K562 (cell line): Measurements from ENCODE around the gene CERS1. TPM values are rescaled to one million over a fixed set of nuclear protein-coding genes. Genes with fewer than 3 reads are reported as not detected.
A peak's percentile ranks its signal among the peaks of the same experiment; 100 is the strongest.

Experiments
- CEBPZ ChIP-seq: fragments of 150-350 bp; IDR thresholded peaks from 2 replicates; pipeline ENCODE4 v1.6.1; 2014; ENCODE audit warnings: low read depth, mild to moderate bottlenecking, low read length, borderline replicate concordance
- PBX2 ChIP-seq, 2 experiments: IDR thresholded peaks in 1 of 2; conservative IDR thresholded peaks in 1 of 2; 2 replicates each; pipeline ENCODE4 v1.6.1; 2016; ENCODE audit warnings: low read depth in 2 of 2, mild to moderate bottlenecking in 1 of 2, missing compliant biosample characterization in 1 of 2, missing genetic modification characterization in 1 of 2, moderate library complexity in 1 of 2
- RB1 ChIP-seq: fragments of 450-650 bp; IDR thresholded peaks from 2 replicates; pipeline ENCODE4 v1.6.1; 2017; ENCODE audit warnings: low read depth, mild to moderate bottlenecking
- REST ChIP-seq, 2 experiments: fragments of 450-650 bp; formaldehyde crosslinking in 1 of 2; IDR thresholded peaks; 2 replicates each; pipeline versions ENCODE4 v1.4.0 to v1.6.1; 2014 to 2020; ENCODE audit warnings: mild to moderate bottlenecking in 2 of 2, borderline replicate concordance in 1 of 2, low read depth in 1 of 2
- RHOXF2B ChIP-seq: fragments of 250-450 bp; sonication (Bioruptor Pico); conservative IDR thresholded peaks from 2 replicates; pipeline ENCODE4 v1.5.1; 2021
- ZFPM2 ChIP-seq: fragments of 250-450 bp; sonication (Bioruptor Pico); IDR thresholded peaks from 2 replicates; pipeline ENCODE4 v1.5.1; 2022; ENCODE audit warnings: mild to moderate bottlenecking
- ZFX ChIP-seq: sonication (generic); formaldehyde crosslinking; IDR thresholded peaks from 2 replicates; pipeline ENCODE4 v1.8.0; 2022; ENCODE audit warnings: mild to moderate bottlenecking, missing genetic modification reagents, moderate library complexity
- ZNF121 ChIP-seq: sonication (generic); formaldehyde crosslinking; conservative IDR thresholded peaks from 2 replicates; pipeline ENCODE4 v1.8.0; 2022; ENCODE audit warnings: missing genetic modification reagents
- polyA plus RNA-seq, 8 experiments: library from polyadenylated mRNA; depleted of rRNA in 4 of 8; stranded (reverse) in 5 of 8; unstranded in 3 of 8; fragments of >200 nt; fragmentation: Nextera tagmentation in 2 of 8; fragmentation: Illumina TruSeq in 1 of 8; extraction: Ambion mirVana in 2 of 8; extraction: Trizol in 1 of 8; gene quantifications; 2 replicates each; pipeline versions ENCODE4 v1.2.1 to v1.2.3, GENCODE V29; 2011 to 2014; ENCODE audit warnings: inconsistent platforms in 1 of 8, missing spikeins in 1 of 8
- total RNA-seq, 7 experiments: library from RNA; depleted of rRNA in 6 of 7; stranded (reverse); fragments of >200 nt in 6 of 7; fragmentation: Illumina TruSeq in 2 of 7; extraction: Trizol in 2 of 7; gene quantifications; 2 replicates each; pipeline versions ENCODE4 v1.2.1 to v1.2.3, GENCODE V29; 2011 to 2021; ENCODE audit warnings: low replicate concordance in 1 of 7

CERS1 gene
- total and polyA plus RNA-seq, 9 of the 15 experiments (the other 6 are each of a cell fraction or from before 2014, with no cell fraction given), result 0.33 to 1.5 (median 0.86) TPM; not detected in 2

DNA sequence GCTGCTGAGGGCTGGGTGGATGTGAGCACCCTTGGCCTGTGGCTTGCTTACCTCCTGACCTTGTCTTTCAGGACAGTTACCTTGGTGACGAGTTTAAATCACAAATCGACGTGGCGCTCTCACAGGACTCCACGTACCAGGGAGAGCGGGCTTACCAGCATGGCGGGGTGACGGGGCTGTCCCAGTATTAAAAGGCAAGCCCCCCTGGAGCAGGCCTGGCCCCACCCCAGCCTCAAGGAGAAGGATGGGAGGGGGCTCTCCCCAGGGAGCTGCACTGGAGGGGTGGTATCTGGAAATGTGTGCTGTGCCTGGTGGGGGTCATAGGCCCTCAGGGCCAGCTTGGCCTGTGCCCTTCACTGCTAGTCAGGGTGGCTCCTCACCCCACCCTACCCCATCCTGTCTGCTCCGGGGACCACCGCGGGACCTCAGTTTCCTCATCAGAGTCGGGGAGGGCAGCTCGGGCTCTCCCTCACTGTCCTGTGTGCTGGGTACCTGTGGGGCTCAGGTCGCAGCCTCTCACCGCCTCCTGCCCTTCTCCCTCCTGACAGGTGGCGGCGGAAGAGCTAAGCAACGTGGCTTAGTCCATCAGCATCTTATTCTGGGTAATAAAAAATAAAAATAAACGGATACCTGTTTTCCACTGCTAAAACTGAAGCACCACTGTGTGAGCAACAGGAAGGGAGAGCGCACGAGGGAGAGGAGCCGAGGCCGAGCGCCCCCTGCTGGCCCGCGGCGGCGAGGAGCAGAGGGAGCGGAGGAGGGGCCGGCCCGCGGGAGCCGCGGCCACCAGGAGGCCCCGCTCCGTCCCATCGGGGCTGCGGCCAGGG, 29.8 kb downstream of the CERS1 start (continued):
- TF ChIP-seq REST (IDR thresholded peaks at IDR 0.05; ENCODE audit: borderline replicate concordance), result peak; percentile 64
- no peak for TF ChIP-seq REST (CRISPR knock-in tag; IDR thresholded peaks at IDR 0.05; ENCODE audit: low read depth)
- TF ChIP-seq RHOXF2B (CRISPR knock-in tag), result no peak
- TF ChIP-seq PBX2 (CRISPR knock-in tag; IDR thresholded peaks at IDR 0.05; ENCODE audit: low read depth), result no peak
- TF ChIP-seq PBX2 (tag; conservative IDR thresholded peaks at IDR 0.05; ENCODE audit: low read depth), result no peak
- TF ChIP-seq ZFPM2 (CRISPR knock-in tag), result no peak
- no peak for TF ChIP-seq ZNF121
- TF ChIP-seq RB1, result peak; percentile 92
- peak; percentile 47 for TF ChIP-seq ZFX
- TF ChIP-seq CEBPZ, result no peak
